ENCODE data around the gene BRCA1.

Gene BRCA1

DNA sequence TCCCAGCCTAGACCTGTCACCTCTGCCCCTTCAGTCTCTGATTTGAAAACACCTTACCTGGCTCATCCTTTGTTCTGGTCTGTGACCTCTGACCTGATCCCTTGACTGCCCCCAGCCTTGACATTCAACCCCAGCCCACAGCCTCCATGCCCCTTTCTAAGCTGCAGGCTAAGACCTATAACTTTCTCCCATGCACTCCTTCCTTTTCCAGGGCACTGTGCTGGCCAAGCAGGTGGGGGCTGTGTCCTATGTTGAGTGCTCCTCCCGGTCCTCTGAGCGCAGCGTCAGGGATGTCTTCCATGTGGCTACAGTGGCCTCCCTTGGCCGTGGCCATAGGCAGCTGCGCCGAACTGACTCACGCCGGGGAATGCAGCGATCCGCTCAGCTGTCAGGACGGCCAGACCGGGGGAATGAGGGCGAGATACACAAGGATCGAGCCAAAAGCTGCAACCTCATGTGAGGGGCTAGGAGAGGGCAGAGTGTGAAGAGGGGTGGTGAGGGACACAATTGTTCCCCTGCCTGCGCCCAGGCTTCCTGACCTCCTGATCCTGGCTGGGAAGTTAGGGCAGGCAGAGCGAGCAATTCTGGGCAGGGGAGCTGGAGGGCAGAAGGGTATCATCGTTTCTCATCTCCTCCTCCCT is 96.8 kb downstream of the BRCA1 start:
- TF ChIP-seq, protein P1, sequence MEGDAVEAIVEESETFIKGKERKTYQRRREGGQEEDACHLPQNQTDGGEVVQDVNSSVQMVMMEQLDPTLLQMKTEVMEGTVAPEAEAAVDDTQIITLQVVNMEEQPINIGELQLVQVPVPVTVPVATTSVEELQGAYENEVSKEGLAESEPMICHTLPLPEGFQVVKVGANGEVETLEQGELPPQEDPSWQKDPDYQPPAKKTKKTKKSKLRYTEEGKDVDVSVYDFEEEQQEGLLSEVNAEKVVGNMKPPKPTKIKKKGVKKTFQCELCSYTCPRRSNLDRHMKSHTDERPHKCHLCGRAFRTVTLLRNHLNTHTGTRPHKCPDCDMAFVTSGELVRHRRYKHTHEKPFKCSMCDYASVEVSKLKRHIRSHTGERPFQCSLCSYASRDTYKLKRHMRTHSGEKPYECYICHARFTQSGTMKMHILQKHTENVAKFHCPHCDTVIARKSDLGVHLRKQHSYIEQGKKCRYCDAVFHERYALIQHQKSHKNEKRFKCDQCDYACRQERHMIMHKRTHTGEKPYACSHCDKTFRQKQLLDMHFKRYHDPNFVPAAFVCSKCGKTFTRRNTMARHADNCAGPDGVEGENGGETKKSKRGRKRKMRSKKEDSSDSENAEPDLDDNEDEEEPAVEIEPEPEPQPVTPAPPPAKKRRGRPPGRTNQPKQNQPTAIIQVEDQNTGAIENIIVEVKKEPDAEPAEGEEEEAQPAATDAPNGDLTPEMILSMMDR (IDR thresholded peaks at IDR 0.05; ENCODE audit: insufficient read depth, low read length) = no peak
- TF ChIP-seq, protein P2, sequence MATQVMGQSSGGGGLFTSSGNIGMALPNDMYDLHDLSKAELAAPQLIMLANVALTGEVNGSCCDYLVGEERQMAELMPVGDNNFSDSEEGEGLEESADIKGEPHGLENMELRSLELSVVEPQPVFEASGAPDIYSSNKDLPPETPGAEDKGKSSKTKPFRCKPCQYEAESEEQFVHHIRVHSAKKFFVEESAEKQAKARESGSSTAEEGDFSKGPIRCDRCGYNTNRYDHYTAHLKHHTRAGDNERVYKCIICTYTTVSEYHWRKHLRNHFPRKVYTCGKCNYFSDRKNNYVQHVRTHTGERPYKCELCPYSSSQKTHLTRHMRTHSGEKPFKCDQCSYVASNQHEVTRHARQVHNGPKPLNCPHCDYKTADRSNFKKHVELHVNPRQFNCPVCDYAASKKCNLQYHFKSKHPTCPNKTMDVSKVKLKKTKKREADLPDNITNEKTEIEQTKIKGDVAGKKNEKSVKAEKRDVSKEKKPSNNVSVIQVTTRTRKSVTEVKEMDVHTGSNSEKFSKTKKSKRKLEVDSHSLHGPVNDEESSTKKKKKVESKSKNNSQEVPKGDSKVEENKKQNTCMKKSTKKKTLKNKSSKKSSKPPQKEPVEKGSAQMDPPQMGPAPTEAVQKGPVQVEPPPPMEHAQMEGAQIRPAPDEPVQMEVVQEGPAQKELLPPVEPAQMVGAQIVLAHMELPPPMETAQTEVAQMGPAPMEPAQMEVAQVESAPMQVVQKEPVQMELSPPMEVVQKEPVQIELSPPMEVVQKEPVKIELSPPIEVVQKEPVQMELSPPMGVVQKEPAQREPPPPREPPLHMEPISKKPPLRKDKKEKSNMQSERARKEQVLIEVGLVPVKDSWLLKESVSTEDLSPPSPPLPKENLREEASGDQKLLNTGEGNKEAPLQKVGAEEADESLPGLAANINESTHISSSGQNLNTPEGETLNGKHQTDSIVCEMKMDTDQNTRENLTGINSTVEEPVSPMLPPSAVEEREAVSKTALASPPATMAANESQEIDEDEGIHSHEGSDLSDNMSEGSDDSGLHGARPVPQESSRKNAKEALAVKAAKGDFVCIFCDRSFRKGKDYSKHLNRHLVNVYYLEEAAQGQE (IDR thresholded peaks at IDR 0.05; ENCODE audit: insufficient replicate concordance, low read depth) = no peak
- TF ChIP-seq SPI1 (IDR thresholded peaks at IDR 0.05; ENCODE audit: borderline replicate concordance, low read depth) (no peak), POLR2AphosphoS5 (IDR thresholded peaks at IDR 0.05; ENCODE audit: low read depth) (no peak), GABPA (IDR thresholded peaks at IDR 0.05; ENCODE audit: low read depth) (no peak)
- DNase-seq (ENCODE audit: low read depth in 1 of 2, low spot score in 1 of 2) = no peak
- H3K4me3 ChIP-seq (replicated peaks; ENCODE audit: insufficient read depth, low read length) = no peak overlapping the region
- no peaks in the 10 kb centered on the region for H3K27me3 ChIP-seq (ENCODE audit: insufficient read depth, poor library complexity, severe bottlenecking)
- no peak overlapping the region for H3K27ac ChIP-seq (replicated peaks)

DNA sequence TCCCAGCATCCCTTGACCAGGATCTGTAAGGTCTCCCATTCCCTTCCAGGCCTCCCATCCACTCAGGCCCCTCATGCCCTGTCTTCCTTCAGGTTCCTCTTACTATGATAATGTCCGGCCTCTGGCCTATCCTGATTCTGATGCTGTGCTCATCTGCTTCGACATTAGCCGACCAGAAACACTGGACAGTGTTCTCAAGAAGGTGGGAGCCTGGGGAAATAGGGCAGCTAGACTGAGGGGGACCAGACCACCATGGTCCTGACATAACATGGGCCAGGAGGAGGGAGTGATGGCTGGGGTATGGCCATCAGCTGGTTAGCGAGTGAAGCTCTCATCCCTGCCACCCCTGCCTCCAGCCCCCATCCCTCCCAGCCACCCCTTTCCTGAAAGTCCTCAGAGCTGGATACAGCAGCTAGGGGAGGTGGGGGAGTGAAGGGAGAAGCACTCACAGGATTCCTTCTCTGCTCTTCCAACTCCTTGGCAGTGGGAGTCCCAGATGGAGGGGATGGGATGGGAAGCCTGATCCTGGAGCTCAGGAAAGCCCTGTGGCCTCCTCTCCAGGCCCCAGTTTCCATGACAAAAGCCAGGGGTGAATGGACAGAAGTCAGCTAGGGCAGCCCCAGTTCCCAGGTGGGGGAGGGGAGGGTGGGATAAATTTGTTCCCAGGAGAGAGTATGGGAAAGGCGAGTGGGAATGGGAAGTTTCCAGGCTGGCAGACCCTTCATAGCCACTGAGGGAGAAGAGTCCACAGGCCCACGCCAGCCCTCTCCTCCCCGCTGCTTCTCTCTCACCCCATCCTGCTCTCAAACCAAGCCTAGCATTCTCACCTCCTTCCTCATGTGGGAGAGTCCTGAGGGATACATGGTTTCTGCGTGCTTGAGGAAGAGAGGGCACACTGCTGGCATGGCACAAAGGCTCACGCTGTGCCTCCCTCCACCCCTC is 97.8 kb downstream of the BRCA1 start:
- DNase-seq (ENCODE audit: low read depth in 1 of 2, low spot score in 1 of 2) = no peak
- Histone ChIP-seq H3K4me3 (replicated peaks; ENCODE audit: insufficient read depth, low read length) (no peak overlapping the region), H3K27ac (replicated peaks) (no peak overlapping the region), H3K27me3 (ENCODE audit: insufficient read depth, poor library complexity, severe bottlenecking) (no peaks in the 10 kb centered on the region)
- no peak for TF ChIP-seq GABPA (IDR thresholded peaks at IDR 0.05; ENCODE audit: low read depth)
- no peak for TF ChIP-seq SPI1 (IDR thresholded peaks at IDR 0.05; ENCODE audit: borderline replicate concordance, low read depth)
- TF ChIP-seq, protein P1 (IDR thresholded peaks at IDR 0.05; ENCODE audit: insufficient read depth, low read length) = no peak
- TF ChIP-seq, protein P2 (IDR thresholded peaks at IDR 0.05; ENCODE audit: insufficient replicate concordance, low read depth) = no peak
- no peak for TF ChIP-seq POLR2AphosphoS5 (IDR thresholded peaks at IDR 0.05; ENCODE audit: low read depth)

DNA sequence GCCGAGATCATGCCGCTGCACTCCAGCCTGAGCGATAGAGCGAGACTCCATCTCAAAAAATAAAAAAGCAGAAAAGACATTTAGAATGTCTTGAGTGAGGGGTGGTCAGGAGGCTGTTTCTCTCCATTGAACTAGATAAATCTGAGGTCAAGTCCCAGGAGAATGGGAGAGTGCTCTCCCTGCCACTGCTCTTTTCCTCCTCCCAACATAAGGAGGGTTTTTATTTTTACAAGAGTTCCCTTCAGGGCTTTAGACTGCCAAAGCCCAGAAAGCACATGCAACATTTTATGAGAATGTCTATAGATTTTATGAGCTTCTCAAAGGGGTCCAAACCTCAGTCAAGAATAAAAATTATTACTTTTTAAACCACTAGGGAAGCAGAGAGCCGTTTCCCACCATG is 98.6 kb downstream of the BRCA1 start:
- Histone ChIP-seq H3K4me3 (replicated peaks; ENCODE audit: insufficient read depth, low read length) (no peak overlapping the region), H3K27me3 (ENCODE audit: insufficient read depth, poor library complexity, severe bottlenecking) (no peaks in the 10 kb centered on the region), H3K27ac (replicated peaks) (no peak overlapping the region)
- no peak for DNase-seq (ENCODE audit: low read depth in 1 of 2, low spot score in 1 of 2)
- TF ChIP-seq POLR2AphosphoS5 (IDR thresholded peaks at IDR 0.05; ENCODE audit: low read depth) = no peak

DNA sequence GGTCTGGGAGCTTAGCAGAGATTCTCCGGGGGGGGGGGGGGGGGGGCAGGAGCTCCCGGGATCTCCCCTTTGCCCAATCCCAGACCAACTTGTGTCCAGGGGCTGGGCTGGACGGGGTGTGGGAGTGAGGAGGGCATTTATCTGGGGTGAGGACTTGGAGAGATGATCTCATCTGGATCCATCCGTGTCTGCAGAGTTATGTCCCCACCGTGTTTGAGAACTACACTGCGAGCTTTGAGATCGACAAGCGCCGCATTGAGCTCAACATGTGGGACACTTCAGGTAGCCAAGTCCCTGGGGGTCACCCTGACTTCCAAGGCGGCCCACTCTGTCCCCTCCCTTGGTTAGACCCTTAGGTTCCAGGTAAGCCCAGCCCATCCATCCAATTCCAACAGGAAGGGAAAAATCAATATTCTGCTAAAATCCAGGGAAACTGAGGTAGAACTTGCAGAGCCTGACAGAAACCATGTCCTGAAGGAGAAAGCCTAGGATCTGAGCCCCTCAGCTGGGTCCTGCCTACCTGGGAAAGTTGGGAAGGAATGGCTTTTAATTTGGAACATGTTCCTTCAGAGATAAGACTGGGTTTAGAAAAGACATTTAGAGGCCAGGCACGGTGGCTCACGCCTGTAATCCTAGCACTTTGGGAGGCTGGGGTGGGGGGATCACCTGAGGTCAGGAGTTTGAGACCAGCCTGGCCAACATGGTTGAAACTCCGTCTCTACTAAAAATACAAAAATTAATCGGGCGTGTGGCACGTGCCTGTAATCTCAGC is 99.2 kb downstream of the BRCA1 start:
- no peak for DNase-seq (ENCODE audit: low read depth in 1 of 2, low spot score in 1 of 2)
- H3K4me3 ChIP-seq (replicated peaks; ENCODE audit: insufficient read depth, low read length) = no peak overlapping the region
- no peaks in the 10 kb centered on the region for H3K27me3 ChIP-seq (ENCODE audit: insufficient read depth, poor library complexity, severe bottlenecking)
- TF ChIP-seq SPI1 (IDR thresholded peaks at IDR 0.05; ENCODE audit: borderline replicate concordance, low read depth) = no peak
- TF ChIP-seq, protein P2 (IDR thresholded peaks at IDR 0.05; ENCODE audit: insufficient replicate concordance, low read depth) = no peak
- no peak for TF ChIP-seq POLR2AphosphoS5 (IDR thresholded peaks at IDR 0.05; ENCODE audit: low read depth)
- TF ChIP-seq, protein P1 (IDR thresholded peaks at IDR 0.05; ENCODE audit: insufficient read depth, low read length) = no peak
- TF ChIP-seq GABPA (IDR thresholded peaks at IDR 0.05; ENCODE audit: low read depth) = no peak
- H3K27ac ChIP-seq (replicated peaks) = no peak overlapping the region
